SK-N-MC (cell line): ENCODE measurements around the gene LPAR3.

Experiments used
- DNase-seq: peaks from one replicate; pipeline ENCODE4 v3.0.0-alpha.2; 2011; ENCODE audit warnings: low read depth, low spot score
- H3K27ac ChIP-seq: fragments of 200-600 bp; sonication (generic); 2 replicates; pipeline ENCODE4 v1.5.1; 2016; ENCODE audit warnings: mixed run types
- H3K36me3 ChIP-seq: fragments of 200-600 bp; sonication (generic); 2 replicates; pipeline ENCODE4 v1.6.1; 2017; ENCODE audit warnings: antibody characterized with exemption, low read length, mixed read lengths; ENCODE audit not compliant: insufficient read depth
- H3K4me3 ChIP-seq: fragments of 200-600 bp; sonication (generic); 2 replicates; pipeline ENCODE4 v1.5.1; 2016
- H3K9ac ChIP-seq: fragments of 200-600 bp; sonication (generic); 2 replicates; pipeline ENCODE4 v1.8.0; 2017; ENCODE audit warnings: mixed run types, mixed read lengths; ENCODE audit not compliant: insufficient read length
- H3K9me3 ChIP-seq: fragments of 200-600 bp; sonication (generic); 2 replicates; pipeline ENCODE4 v1.6.1; 2017; ENCODE audit warnings: low read depth, mild to moderate bottlenecking, antibody characterized with exemption, low read length, moderate library complexity, mixed read lengths
- EZH2 ChIP-seq: fragments of 200-600 bp; sonication (generic); IDR thresholded peaks from one replicate; pipeline ENCODE4 v1.6.1; 2017; ENCODE audit warnings: antibody characterized with exemption
- FOXP2 ChIP-seq: optimal IDR thresholded peaks from 2 replicates; pipeline ENCODE3; 2011; ENCODE audit warnings: mild to moderate bottlenecking, moderate library complexity; ENCODE audit not compliant: insufficient read depth; ENCODE audit errors: extremely low read length, control extremely low read depth
- POLR2AphosphoS5 ChIP-seq: IDR thresholded peaks from 2 replicates; pipeline ENCODE4 v1.6.1; 2012; ENCODE audit warnings: mild to moderate bottlenecking, low read depth, low read length, borderline replicate concordance

The LPAR3 gene

DNA sequence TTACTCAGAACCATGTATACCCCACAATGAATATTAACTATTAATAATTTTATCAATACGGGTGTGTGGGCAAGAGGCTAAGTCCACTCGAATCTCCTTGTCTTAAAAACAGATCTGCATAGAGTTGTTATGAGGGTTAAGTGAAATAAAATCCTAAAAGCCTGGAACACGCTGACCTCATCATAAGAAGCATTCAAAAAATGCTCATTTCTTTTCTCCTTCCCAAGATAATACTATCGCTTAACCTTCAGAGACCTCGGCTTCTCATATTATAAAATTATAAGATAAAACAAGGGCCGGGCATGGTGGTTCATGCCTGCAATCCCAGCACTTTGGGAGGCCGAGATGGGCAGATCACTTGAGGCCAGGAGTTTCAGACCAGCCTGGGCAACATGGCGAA lies 35.1 kb downstream of the LPAR3 start:
- DNase-seq: no peak
- H3K9ac ChIP-seq: no peak overlapping the region
- no peak for TF ChIP-seq POLR2AphosphoS5
- TF ChIP-seq EZH2: no peak
- no peak for TF ChIP-seq FOXP2
- no peak overlapping the region for H3K27ac ChIP-seq
- H3K4me3 ChIP-seq: no peak overlapping the region
- H3K36me3 ChIP-seq: no peaks in the 10 kb centered on the region
- no peaks in the 10 kb centered on the region for H3K9me3 ChIP-seq

DNA sequence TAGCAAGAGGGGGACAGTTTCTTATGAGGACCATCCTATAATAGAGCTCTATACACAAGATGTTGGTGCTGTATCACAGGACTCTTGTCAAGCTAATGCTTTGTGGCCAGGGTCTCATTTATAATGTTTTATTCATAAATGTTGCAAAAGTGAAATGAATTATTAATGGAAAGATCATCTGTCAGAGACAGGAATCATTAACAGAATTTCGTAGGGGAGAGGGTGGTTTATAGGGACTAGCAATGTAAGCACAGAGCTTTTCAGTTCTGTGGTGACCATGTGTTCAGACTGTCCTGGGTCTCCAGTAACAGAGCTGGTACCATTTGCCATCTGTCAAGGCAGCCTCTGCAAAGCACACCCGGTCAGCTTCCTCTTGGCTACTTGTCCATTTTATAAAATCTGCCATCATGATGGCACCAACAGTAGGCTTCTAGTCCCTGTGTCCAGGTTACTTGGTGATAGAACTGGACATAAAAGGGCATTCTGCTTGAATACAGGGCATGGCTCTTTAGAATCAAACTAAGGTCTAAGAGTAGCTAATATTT lies 36.2 kb downstream of the LPAR3 start:
- no peaks in the 10 kb centered on the region for H3K36me3 ChIP-seq
- no peak overlapping the region for H3K9ac ChIP-seq
- H3K9me3 ChIP-seq: no peaks in the 10 kb centered on the region
- H3K4me3 ChIP-seq: no peak overlapping the region
- TF ChIP-seq EZH2: no peak
- no peak for TF ChIP-seq FOXP2
- no peak for TF ChIP-seq POLR2AphosphoS5
- DNase-seq: no peak
- H3K27ac ChIP-seq: no peak overlapping the region

DNA sequence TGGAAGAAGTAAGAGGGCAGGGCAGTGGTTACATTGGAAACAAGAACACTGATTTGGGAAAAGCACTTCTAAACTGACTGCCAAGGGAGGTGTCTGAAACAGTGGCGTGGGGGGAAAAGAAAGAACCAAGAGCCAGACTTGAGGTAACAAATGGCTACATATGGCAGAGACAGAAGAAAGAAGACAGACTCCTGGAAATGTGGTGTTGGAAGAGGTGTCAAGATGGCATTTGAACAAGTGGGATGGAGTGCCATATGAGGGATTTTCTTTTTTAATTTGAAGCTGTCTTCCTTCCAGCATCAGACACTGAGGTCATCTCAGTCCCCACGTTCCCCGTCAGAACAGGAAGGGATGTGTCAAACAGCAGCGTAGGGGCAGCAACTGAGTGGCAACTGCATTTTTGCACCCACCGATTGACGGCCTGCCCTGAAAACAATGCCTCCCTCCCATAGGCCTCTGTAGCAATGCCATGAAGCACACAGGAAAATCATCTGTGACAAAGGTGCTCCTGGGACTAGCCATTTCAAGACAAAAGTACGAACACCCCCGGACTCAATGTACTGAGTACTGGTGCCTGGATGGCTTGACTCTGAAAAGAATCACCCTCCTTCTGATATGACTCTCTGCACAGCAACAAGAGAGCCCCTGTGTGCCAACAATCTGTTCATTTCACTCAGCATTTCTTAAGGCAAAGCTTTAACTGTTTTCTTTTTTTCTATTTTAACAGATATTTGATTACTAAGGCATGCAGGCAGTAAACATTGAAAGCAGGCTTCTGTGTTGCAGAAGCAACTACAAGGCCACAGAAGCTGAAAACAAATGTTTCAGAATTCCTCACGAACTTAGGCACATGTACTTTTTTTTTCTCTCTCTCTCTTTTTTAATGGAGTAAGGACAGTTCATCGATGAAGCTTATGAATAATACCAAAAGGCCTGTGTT lies 37.0 kb downstream of the LPAR3 start:
- Histone ChIP-seq H3K9ac (no peak overlapping the region), H3K36me3 (no peaks in the 10 kb centered on the region), H3K27ac (no peak overlapping the region), H3K9me3 (no peaks in the 10 kb centered on the region), H3K4me3 (no peak overlapping the region)
- TF ChIP-seq EZH2 (no peak), FOXP2 (no peak), POLR2AphosphoS5 (no peak)
- no peak for DNase-seq

DNA sequence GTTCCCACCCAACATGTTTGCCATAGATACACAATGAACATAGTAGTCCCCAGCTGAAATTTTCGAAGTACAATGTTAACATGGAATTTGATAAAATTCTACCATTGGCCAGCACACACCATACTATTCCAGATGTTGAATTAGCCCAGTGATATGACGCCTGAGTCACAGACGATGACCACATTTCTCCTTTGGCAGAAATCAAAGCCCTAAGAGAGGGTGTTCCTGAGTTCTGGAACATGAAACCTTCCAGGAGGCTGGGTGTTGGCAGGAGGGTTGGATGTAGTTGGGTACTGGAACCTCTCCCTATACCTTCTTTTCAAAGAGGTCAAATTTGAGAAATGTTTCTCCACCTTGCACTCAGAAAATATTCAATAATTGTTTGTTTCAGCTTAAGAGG lies 37.8 kb downstream of the LPAR3 start:
- no peaks in the 10 kb centered on the region for H3K9me3 ChIP-seq
- H3K36me3 ChIP-seq: no peaks in the 10 kb centered on the region
- no peak overlapping the region for H3K9ac ChIP-seq
- TF ChIP-seq POLR2AphosphoS5 (no peak), FOXP2 (no peak), EZH2 (no peak)
- H3K4me3 ChIP-seq: no peak overlapping the region
- no peak for DNase-seq
- H3K27ac ChIP-seq: no peak overlapping the region

DNA sequence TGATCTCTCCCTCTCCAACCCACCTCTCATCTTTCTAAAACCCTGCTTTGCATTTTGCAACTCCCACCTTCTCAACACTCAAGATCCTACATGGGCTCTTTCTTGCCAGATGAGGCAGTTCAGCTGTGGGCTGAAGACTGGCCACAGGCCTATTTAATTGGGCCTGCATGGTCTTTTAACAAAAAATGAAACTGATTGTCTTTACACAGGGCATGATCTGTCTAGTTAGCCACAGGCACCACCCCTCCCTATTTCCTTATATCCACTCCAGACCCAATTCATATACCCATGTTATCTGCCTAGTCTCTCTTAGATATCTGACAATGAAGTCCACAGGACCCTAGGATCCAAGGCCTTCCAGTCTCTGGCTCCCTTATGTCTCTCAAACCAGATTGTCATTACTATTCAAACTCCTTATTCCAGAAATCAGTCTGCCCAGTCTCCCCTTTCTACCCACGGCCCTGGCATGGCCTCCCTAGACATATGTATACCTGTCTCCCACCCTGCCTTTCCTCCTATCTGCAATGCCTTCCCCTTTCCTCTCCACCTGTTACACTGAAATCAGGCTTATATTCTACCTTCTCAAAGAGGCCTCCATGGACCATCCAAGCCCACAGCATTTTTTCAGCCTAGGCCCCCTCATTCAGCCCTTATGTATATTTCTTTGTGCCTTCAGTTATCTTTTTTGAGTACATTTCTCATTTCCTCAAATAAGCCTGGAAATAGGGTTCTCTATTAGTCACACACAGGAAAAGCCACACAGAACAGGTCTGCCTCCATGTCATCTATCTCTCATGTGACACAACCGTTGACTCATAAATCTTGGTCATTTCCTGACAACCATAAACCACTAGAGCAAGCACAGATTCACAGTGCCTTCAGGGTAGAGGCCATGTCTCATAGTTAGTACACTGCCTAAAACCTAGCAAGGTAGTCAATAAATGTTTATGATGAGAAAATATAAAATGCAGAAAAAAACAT lies 39.0 kb downstream of the LPAR3 start:
- no peak for DNase-seq
- Histone ChIP-seq H3K36me3 (no peaks in the 10 kb centered on the region), H3K27ac (no peak overlapping the region), H3K4me3 (no peak overlapping the region), H3K9me3 (no peaks in the 10 kb centered on the region), H3K9ac (no peak overlapping the region)
- TF ChIP-seq FOXP2 (no peak), EZH2 (no peak), POLR2AphosphoS5 (no peak)

DNA sequence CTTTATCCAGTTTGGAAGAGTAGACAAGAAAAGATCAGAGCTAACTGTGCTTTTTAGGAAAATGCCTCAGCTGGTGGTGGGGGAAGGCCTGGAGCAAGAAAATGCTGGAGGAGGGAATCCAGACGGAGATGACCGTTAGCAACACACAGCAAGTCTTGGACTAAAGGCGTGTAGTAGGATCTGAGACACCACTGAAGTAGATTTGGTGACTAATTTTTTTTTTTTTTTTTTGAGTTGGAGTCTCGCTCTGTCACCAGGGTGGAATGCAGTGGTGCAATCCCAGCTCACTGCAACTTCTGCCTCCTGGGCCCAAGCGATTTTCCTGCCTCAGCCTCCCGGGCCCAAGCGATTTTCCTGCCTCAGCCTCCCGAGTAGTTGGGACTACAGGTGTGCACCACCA lies 41.2 kb downstream of the LPAR3 start:
- Histone ChIP-seq H3K36me3 (no peaks in the 10 kb centered on the region), H3K27ac (no peak overlapping the region), H3K4me3 (no peak overlapping the region), H3K9ac (no peak overlapping the region), H3K9me3 (no peaks in the 10 kb centered on the region)
- TF ChIP-seq POLR2AphosphoS5 (no peak), EZH2 (no peak), FOXP2 (no peak)
- no peak for DNase-seq

DNA sequence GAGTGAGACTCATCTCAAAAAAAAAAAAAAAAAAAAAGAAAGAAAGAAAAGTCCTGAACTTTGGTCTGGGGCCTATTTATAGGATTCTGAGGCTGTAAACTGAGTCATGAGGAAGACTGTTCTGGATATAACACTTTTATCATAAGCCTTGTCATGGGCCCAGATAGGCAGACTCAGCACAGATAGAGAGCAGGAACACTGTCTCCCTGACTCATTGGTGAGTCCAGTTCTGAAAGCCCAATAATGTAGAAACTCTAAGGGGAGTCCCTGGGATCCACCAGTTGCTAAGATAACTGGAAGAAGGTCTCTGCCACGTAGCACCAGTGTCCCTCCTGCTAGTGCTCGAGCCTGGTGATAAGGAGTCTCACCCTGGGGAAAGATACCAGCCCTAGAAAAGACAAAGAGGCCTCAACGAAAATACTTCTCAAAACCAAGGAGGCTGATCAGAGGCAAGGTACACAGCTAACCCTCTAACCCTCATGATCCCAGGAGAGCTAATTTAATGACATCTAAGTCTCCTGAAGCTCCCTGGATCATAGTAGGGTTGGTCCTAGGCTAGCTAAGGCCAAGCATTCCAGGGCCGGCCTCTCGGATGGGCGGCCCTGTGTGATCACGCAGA lies 43.5 kb downstream of the LPAR3 start:
- H3K36me3 ChIP-seq: no peaks in the 10 kb centered on the region
- no peak overlapping the region for H3K4me3 ChIP-seq
- no peak overlapping the region for H3K27ac ChIP-seq
- DNase-seq: no peak
- H3K9me3 ChIP-seq: no peaks in the 10 kb centered on the region
- TF ChIP-seq FOXP2 (no peak), POLR2AphosphoS5 (no peak), EZH2 (no peak)
- H3K9ac ChIP-seq: no peak overlapping the region
